Activated T-helper 17 cell treated with anti-CD3 and anti-CD28 coated beads, Interleukin-2, amount 50 U/mL, for 72 hours (primary cell): ENCODE measurements around the gene DCAF4L1. TPM values are rescaled to one million over a fixed set of nuclear protein-coding genes. Genes with fewer than 3 reads are reported as not detected.

Experiments used
- ATAC-seq: fragments of 150-1000 bp; cut with Tn5 transposase; replicated peaks from 2 replicates; pipeline ENCODE4 v1.10.0; 2021; ENCODE audit warnings: mild to moderate bottlenecking, moderate library complexity
- H3K27ac Mint-ChIP-seq: one replicate; pipeline ENCODE4 v1.8.0; 2022; ENCODE audit warnings: mixed read lengths
- H3K27me3 Mint-ChIP-seq: one replicate; pipeline ENCODE4 v1.8.0; 2022; ENCODE audit warnings: mixed read lengths
- H3K36me3 Mint-ChIP-seq: one replicate; pipeline ENCODE4 v1.8.0; 2022; ENCODE audit warnings: low read depth, mild to moderate bottlenecking, mixed read lengths
- H3K4me1 Mint-ChIP-seq: one replicate; pipeline ENCODE4 v1.8.0; 2022; ENCODE audit warnings: mixed read lengths
- H3K4me3 Mint-ChIP-seq: one replicate; pipeline ENCODE4 v1.8.0; 2022; ENCODE audit warnings: mild to moderate bottlenecking, mixed read lengths
- H3K9me3 Mint-ChIP-seq: one replicate; pipeline ENCODE4 v1.8.0; 2022; ENCODE audit warnings: mixed read lengths
- total RNA-seq, 2 donors: library from RNA; stranded (reverse); gene quantifications; one replicate each; pipeline ENCODE4 v1.2.3, GENCODE V29; 2022

Gene DCAF4L1
- total RNA-seq, 2 donors from 2014 or later = 0.32 to 0.73 TPM

DNA sequence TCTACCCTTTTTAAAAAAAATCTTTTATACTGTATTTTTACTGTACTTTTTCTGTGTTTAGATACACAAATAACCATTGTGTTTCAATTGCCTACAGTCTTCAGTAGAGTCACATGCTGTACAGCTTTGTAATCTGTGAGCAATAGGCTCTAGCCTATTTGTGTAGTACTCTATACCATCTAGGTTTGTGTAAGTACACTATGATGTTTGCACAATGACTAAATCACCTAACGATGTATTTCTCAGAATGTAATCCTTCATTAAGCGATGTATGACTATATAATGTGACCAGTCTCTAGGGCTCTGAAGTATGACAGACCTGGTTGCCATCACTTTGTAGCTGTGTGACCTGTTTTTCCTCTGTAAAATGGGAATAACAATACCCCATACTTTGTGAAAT lies 14.2 kb upstream of the DCAF4L1 start:
- Mint-ChIP-seq H3K27me3 (no peaks in the 10 kb centered on the region), H3K27ac (no peak overlapping the region), H3K4me1 (no peaks in the 10 kb centered on the region), H3K36me3 (no peaks in the 10 kb centered on the region), H3K9me3 (peaks cover 4% of the 10 kb centered on the region), H3K4me3 (no peak overlapping the region)
- ATAC-seq = no peak

- Mint-ChIP-seq H3K27ac (no peak overlapping the region), H3K27me3 (no peaks in the 10 kb centered on the region), H3K36me3 (no peaks in the 10 kb centered on the region), H3K9me3 (peaks cover 4% of the 10 kb centered on the region), H3K4me1 (no peaks in the 10 kb centered on the region), H3K4me3 (no peak overlapping the region)
- ATAC-seq = no peak
These were observed 11.9 kb upstream of the DCAF4L1 start for GRCh38 chr4:41969671-41970070.

- Mint-ChIP-seq H3K4me1 (no peaks in the 10 kb centered on the region), H3K4me3 (no peak overlapping the region), H3K27me3 (no peaks in the 10 kb centered on the region), H3K27ac (no peak overlapping the region), H3K9me3 (no peaks in the 10 kb centered on the region), H3K36me3 (no peaks in the 10 kb centered on the region)
- ATAC-seq = peak; percentile 45
These were observed 6.2 kb upstream of the DCAF4L1 start for GRCh38 chr4:41975341-41975740.

- Mint-ChIP-seq H3K36me3 (no peaks in the 10 kb centered on the region), H3K4me3 (no peak overlapping the region), H3K4me1 (no peaks in the 10 kb centered on the region), H3K27ac (no peak overlapping the region), H3K27me3 (no peaks in the 10 kb centered on the region), H3K9me3 (no peaks in the 10 kb centered on the region)
- no peak for ATAC-seq
These were observed 4.6 kb upstream of the DCAF4L1 start for GRCh38 chr4:41976775-41977516.

- no peaks in the 10 kb centered on the region for H3K27me3 Mint-ChIP-seq
- H3K36me3 Mint-ChIP-seq = no peaks in the 10 kb centered on the region
- H3K9me3 Mint-ChIP-seq = no peaks in the 10 kb centered on the region
- no peak overlapping the region for H3K27ac Mint-ChIP-seq
- H3K4me1 Mint-ChIP-seq = no peaks in the 10 kb centered on the region
- no peak for ATAC-seq
- H3K4me3 Mint-ChIP-seq = no peak overlapping the region
These were observed 3.8 kb upstream of the DCAF4L1 start for GRCh38 chr4:41977709-41978108.

GRCh38 chr4:41982716-41983115 lies 1.2 kb downstream of the DCAF4L1 start:
- Mint-ChIP-seq H3K9me3 (no peaks in the 10 kb centered on the region), H3K36me3 (no peaks in the 10 kb centered on the region), H3K27ac (no peak overlapping the region), H3K4me3 (no peak overlapping the region), H3K4me1 (no peaks in the 10 kb centered on the region), H3K27me3 (no peaks in the 10 kb centered on the region)
- no peak for ATAC-seq

- H3K27me3 Mint-ChIP-seq = no peaks in the 10 kb centered on the region
- H3K4me3 Mint-ChIP-seq = no peak overlapping the region
- no peaks in the 10 kb centered on the region for H3K9me3 Mint-ChIP-seq
- peaks cover 3% of the 10 kb centered on the region for H3K36me3 Mint-ChIP-seq
- no peak for ATAC-seq
- no peaks in the 10 kb centered on the region for H3K4me1 Mint-ChIP-seq
- no peak overlapping the region for H3K27ac Mint-ChIP-seq
These were observed 3.6 kb downstream of the DCAF4L1 start for GRCh38 chr4:41985151-41985550.

DNA sequence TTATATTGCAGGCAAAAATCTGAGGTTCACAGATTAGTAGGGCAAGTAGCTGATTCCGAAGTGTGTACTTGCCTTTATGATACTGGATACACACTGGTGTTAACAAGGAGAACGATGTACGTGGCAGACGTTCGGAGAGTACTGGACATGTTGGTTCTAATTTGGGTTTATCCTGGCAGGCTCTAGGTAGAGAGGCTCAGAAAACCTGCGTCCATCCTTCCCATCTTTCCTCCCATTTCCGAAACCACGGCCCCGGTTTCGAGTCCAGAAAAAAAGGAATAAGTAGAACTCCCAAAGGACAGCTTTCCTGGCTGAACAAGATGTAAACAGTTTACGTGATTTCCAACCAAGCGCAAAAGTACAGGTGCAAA lies 8.4 kb downstream of the DCAF4L1 start:
- Mint-ChIP-seq H3K4me3 (peak overlapping the region; percentile 93), H3K27me3 (no peaks in the 10 kb centered on the region), H3K4me1 (peaks cover 3% of the 10 kb centered on the region), H3K36me3 (peaks cover 24% of the 10 kb centered on the region), H3K27ac (peak overlapping the region; percentile 91), H3K9me3 (no peaks in the 10 kb centered on the region)
- peak; percentile 20 for ATAC-seq

DNA sequence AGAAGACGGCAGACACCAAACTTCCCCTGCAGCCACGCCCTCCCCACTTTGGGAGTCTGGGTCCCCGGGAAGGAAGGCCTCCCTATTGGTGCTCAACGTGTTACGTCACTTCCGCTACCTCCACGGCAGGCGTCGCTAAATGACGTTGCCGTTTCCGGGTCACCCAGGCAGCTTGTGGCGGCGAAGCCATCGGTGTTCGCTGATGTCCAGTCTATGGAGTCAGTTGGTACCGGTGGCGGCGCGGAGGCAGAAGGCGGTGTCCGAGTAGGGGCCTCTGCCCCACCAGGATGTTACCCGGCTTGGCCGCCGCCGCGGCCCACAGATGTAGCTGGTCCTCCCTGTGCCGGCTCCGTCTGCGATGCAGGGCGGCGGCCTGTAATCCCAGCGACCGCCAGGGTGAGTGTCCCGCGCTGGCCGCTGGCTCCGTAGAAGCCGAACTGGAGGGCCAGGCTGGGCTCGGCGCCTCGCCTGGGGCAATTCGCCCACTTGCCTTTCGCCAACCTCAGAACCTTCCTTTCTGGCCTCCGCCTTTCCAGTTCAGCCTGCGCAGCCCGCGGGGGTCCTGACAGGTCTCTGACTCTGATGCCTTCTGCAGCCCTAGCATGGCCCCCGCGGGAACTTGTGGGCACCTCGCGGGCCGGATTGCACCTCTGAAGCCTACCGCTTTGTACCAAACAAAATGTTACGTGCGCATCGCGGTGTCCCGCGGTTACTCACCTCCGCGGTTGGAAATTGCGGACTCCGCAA lies 9.0 kb downstream of the DCAF4L1 start, which contains the start of gene SLC30A9:
Gene SLC30A9, plus strand, starts transcription at position 166 of the 747 bp plus-strand sequence. Its CDS starts 122 bp downstream, at position 288.
- Mint-ChIP-seq H3K4me1 (peaks cover 7% of the 10 kb centered on the region), H3K27ac (peak within 1 kb of the TSS; percentile 91), H3K27me3 (no peaks in the 10 kb centered on the region), H3K9me3 (no peaks in the 10 kb centered on the region), H3K36me3 (peaks cover 28% of the 10 kb centered on the region), H3K4me3 (peak within 1 kb of the TSS; percentile 93)
- peak; percentile 98 for ATAC-seq

DNA sequence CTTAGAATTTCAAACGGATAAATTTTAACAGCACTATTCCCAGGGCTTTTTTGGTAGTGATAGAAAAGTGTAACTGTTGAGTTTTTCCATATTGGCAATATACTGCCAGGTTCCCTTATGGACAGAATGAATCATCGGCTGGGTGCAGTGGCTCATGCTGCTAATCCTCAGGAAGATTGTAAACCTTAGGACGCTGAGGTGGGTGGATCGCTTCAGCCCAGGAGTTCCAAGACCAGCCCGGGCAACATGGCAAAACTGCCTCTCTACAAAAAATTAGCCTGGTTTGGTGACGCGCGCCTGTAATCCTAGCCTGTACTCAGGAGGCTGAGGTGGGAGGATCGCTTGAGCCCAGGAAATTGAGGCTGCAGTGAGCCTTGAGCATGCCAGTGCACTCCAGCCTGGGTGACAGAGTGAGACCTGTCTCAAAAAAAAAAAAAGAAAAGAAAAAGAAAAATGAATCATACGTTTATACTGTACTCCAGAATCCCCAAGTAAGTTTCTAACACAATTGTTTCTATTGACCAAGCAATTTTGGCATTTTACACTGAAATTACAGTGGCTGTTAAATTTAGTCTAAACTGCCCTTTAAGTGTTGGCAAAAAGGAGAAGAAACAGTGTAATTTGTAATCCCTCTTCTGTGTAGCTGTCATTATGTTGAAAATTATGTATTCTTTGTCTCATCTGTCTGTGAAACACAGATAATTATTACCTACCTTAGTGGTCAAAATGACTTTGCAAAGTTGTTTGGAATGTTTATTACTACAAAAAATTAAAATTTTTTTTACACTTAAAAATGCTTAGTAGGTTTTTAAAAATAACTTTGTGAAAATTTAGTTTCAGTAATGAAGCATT lies 10.6 kb downstream of the DCAF4L1 start:
- Mint-ChIP-seq H3K36me3 (peaks cover 31% of the 10 kb centered on the region), H3K27ac (peak overlapping the region; percentile 91), H3K4me1 (peaks cover 8% of the 10 kb centered on the region), H3K27me3 (no peaks in the 10 kb centered on the region), H3K4me3 (peak overlapping the region; percentile 93), H3K9me3 (no peaks in the 10 kb centered on the region)
- no peak for ATAC-seq

DNA sequence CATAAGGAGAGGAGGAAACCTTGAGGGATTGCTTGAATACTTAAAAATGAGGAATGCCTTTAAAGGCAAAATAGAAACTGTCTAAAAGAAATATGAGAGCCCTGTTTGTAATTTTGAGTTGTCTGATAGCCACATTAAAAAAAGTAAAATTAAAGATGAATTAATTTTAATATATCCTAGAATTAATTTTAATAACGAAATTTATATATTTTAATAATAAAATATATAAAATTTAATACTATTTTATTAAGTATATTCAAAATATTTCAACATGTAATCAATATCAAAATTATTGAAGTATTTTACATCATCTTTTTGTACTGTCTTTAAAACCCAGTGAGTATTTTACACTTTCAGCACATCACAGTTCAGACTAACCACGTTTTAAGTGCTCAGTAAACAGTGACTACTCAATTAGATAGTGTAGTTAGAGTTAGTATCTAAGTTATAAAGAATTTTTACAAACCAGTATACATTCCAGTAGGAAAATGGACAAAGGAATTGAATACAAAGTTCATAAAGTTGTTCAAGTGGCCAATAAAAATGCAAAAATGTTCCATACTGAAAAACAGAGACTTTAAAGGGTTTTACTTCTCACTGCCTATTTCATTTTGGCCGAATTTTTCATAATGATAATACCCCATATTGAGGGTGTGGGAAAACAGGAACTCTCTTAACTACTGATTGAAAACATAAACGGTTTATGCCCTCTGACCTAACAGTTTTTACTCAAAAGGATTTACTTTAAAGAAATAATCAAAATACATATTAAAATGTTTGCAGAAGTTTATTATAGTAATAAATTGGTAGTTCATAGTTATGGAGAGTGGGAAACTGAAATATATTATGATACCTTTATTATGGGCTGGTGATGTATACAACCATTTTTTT lies 11.7 kb downstream of the DCAF4L1 start:
- no peak for ATAC-seq
- H3K27ac Mint-ChIP-seq = no peak overlapping the region
- peaks cover 39% of the 10 kb centered on the region for H3K36me3 Mint-ChIP-seq
- H3K4me3 Mint-ChIP-seq = peak overlapping the region; percentile 93
- H3K4me1 Mint-ChIP-seq = peaks cover 8% of the 10 kb centered on the region
- H3K27me3 Mint-ChIP-seq = no peaks in the 10 kb centered on the region
- H3K9me3 Mint-ChIP-seq = no peaks in the 10 kb centered on the region

GRCh38 chr4:41994461-41994985 lies 13.0 kb downstream of the DCAF4L1 start:
- Mint-ChIP-seq H3K4me1 (peaks cover 8% of the 10 kb centered on the region), H3K9me3 (no peaks in the 10 kb centered on the region), H3K27ac (no peak overlapping the region), H3K27me3 (no peaks in the 10 kb centered on the region), H3K4me3 (no peak overlapping the region), H3K36me3 (peaks cover 50% of the 10 kb centered on the region)
- ATAC-seq = no peak

DNA sequence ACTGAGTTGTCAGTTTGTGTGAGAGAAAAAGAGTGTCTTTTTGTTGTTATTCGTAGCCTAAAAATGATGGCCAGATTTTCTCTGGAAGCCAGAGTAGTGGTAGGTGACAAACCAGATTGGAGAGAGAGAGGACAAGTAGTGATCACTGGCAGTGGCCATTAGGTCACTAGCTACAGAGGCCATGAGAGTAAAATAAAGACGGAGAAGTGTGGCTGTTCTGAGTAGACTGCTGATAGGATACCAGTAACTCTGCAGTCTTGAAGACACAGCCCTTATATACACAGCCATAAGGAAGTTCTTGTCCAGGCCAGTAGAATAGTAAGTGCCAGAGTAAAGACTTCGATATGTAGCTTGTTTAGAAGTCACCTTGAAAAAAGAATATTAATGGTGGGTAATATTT lies 16.5 kb downstream of the DCAF4L1 start:
- H3K4me3 Mint-ChIP-seq = no peak overlapping the region
- H3K36me3 Mint-ChIP-seq = peaks cover 41% of the 10 kb centered on the region
- H3K27me3 Mint-ChIP-seq = no peaks in the 10 kb centered on the region
- no peak for ATAC-seq
- H3K4me1 Mint-ChIP-seq = peaks cover 5% of the 10 kb centered on the region
- H3K27ac Mint-ChIP-seq = no peak overlapping the region
- no peaks in the 10 kb centered on the region for H3K9me3 Mint-ChIP-seq
